GM23338 (cell line): Measurements from ENCODE around the gene IL17C. TPM values are rescaled to one million over a fixed set of nuclear protein-coding genes. Genes with fewer than 3 reads are reported as not detected.

ENCODE experiments used
- CREB1 ChIP-seq: fragments of 250-450 bp; sonication (Bioruptor Pico); IDR thresholded peaks from 2 replicates; pipeline ENCODE4 v1.5.0; 2020; ENCODE audit warnings: low read depth, mild to moderate bottlenecking, moderate library complexity
- CTCF ChIP-seq, 2 experiments: fragments of 200-600 bp in 1 of 2; sonication (generic) in 1 of 2; conservative IDR thresholded peaks; 2 replicates each; pipeline versions ENCODE4 v1.5.1 to v1.6.1; 2016 to 2017; ENCODE audit warnings: antibody characterized with exemption in 2 of 2, low read depth in 2 of 2, mild to moderate bottlenecking in 2 of 2, moderate library complexity in 1 of 2
- EZH2 ChIP-seq: fragments of 200-600 bp; sonication (generic); IDR thresholded peaks from one replicate; pipeline ENCODE4 v1.8.0; 2017; ENCODE audit warnings: antibody characterized with exemption, mild to moderate bottlenecking, low read depth; ENCODE audit not compliant: unreplicated experiment
- EZH2phosphoT487 ChIP-seq: fragments of 200-600 bp; sonication (generic); IDR thresholded peaks from one replicate; pipeline ENCODE4 v1.8.1; 2018; ENCODE audit warnings: antibody characterized with exemption; ENCODE audit not compliant: unreplicated experiment
- JUNB ChIP-seq: IDR thresholded peaks from one replicate; pipeline ENCODE4 v1.6.1; 2016; ENCODE audit warnings: antibody characterized with exemption; ENCODE audit not compliant: unreplicated experiment
- NANOG ChIP-seq: IDR thresholded peaks from 2 replicates; pipeline ENCODE4 v1.6.1; 2016; ENCODE audit warnings: antibody characterized with exemption, borderline replicate concordance
- POLR2AphosphoS5 ChIP-seq: IDR thresholded peaks from 2 replicates; pipeline ENCODE4 v1.6.1; 2016; ENCODE audit warnings: antibody characterized with exemption, low read depth
- REST ChIP-seq: IDR thresholded peaks from one replicate; pipeline ENCODE4 v1.6.1; 2018; ENCODE audit warnings: antibody characterized with exemption; ENCODE audit not compliant: unreplicated experiment
- STAT1 ChIP-seq: IDR thresholded peaks from one replicate; pipeline ENCODE4 v1.6.1; 2016; ENCODE audit warnings: antibody characterized with exemption; ENCODE audit not compliant: unreplicated experiment
- ZNF331 ChIP-seq: fragments of 250-450 bp; sonication (Bioruptor Pico); IDR thresholded peaks from 2 replicates; pipeline ENCODE4 v1.5.0; 2020; ENCODE audit warnings: low read depth, mild to moderate bottlenecking, moderate library complexity
- polyA plus RNA-seq: library from polyadenylated mRNA; unstranded; fragments of >200 nt; fragmentation: Nextera tagmentation; extraction: Ambion mirVana; gene quantifications from 2 replicates; pipeline ENCODE4 v1.2.1, GENCODE V29; 2016
- total RNA-seq: library from RNA; depleted of rRNA; stranded (reverse); fragments of >200 nt; shearing (Covaris generic); gene quantifications from 2 replicates; pipeline ENCODE4 v1.2.3, GENCODE V29; 2014
- TF ChIP-seq, protein P1 (sequence below): fragments of 250-450 bp; sonication (Bioruptor Pico); IDR thresholded peaks from 2 replicates; pipeline ENCODE4 v1.5.0; 2020; ENCODE audit warnings: mild to moderate bottlenecking, moderate library complexity

Gene IL17C
- total and polyA plus RNA-seq, 2 experiments from 2014 or later: 2.7 to 3.9 TPM

GRCh38 chr16:88653596-88654362 lies 15.4 kb downstream of the IL17C start (continued):
- TF ChIP-seq, protein P1, sequence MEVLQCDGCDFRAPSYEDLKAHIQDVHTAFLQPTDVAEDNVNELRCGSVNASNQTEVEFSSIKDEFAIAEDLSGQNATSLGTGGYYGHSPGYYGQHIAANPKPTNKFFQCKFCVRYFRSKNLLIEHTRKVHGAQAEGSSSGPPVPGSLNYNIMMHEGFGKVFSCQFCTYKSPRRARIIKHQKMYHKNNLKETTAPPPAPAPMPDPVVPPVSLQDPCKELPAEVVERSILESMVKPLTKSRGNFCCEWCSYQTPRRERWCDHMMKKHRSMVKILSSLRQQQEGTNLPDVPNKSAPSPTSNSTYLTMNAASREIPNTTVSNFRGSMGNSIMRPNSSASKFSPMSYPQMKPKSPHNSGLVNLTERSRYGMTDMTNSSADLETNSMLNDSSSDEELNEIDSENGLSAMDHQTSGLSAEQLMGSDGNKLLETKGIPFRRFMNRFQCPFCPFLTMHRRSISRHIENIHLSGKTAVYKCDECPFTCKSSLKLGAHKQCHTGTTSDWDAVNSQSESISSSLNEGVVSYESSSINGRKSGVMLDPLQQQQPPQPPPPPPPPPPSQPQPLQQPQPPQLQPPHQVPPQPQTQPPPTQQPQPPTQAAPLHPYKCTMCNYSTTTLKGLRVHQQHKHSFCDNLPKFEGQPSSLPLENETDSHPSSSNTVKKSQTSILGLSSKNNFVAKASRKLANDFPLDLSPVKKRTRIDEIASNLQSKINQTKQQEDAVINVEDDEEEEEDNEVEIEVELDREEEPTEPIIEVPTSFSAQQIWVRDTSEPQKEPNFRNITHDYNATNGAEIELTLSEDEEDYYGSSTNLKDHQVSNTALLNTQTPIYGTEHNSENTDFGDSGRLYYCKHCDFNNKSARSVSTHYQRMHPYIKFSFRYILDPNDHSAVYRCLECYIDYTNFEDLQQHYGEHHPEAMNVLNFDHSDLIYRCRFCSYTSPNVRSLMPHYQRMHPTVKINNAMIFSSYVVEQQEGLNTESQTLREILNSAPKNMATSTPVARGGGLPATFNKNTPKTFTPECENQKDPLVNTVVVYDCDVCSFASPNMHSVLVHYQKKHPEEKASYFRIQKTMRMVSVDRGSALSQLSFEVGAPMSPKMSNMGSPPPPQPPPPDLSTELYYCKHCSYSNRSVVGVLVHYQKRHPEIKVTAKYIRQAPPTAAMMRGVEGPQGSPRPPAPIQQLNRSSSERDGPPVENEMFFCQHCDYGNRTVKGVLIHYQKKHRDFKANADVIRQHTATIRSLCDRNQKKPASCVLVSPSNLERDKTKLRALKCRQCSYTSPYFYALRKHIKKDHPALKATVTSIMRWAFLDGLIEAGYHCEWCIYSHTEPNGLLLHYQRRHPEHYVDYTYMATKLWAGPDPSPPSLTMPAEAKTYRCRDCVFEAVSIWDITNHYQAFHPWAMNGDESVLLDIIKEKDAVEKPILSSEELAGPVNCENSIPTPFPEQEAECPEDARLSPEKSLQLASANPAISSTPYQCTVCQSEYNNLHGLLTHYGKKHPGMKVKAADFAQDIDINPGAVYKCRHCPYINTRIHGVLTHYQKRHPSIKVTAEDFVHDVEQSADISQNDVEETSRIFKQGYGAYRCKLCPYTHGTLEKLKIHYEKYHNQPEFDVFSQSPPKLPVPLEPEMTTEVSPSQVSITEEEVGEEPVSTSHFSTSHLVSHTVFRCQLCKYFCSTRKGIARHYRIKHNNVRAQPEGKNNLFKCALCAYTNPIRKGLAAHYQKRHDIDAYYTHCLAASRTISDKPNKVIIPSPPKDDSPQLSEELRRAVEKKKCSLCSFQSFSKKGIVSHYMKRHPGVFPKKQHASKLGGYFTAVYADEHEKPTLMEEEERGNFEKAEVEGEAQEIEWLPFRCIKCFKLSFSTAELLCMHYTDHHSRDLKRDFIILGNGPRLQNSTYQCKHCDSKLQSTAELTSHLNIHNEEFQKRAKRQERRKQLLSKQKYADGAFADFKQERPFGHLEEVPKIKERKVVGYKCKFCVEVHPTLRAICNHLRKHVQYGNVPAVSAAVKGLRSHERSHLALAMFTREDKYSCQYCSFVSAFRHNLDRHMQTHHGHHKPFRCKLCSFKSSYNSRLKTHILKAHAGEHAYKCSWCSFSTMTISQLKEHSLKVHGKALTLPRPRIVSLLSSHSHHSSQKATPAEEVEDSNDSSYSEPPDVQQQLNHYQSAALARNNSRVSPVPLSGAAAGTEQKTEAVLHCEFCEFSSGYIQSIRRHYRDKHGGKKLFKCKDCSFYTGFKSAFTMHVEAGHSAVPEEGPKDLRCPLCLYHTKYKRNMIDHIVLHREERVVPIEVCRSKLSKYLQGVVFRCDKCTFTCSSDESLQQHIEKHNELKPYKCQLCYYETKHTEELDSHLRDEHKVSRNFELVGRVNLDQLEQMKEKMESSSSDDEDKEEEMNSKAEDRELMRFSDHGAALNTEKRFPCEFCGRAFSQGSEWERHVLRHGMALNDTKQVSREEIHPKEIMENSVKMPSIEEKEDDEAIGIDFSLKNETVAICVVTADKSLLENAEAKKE (CRISPR knock-in tag): no peak
- TF ChIP-seq CTCF (conservative IDR thresholded peaks at IDR 0.05; ENCODE audit: low read depth in 2 of 2) (no peak), EZH2 (no peak), NANOG (no peak), POLR2AphosphoS5 (no peak), EZH2phosphoT487 (no peak), REST (no peak), STAT1 (no peak), JUNB (no peak), ZNF331 (CRISPR knock-in tag) (no peak), CREB1 (CRISPR knock-in tag) (no peak)
